Mesendoderm (in vitro differentiated cells): ENCODE data around the gene TICAM2.

Experiments used
- DNase-seq: peaks from one replicate; pipeline ENCODE4 v3.0.0; 2013
- H2AK5ac ChIP-seq: 2 replicates; pipeline ENCODE4 v1.6.1; 2013; ENCODE audit warnings: low read length, inconsistent platforms
- H2BK120ac ChIP-seq: 2 replicates; pipeline ENCODE4 v1.6.1; 2013; ENCODE audit warnings: low read depth, mild to moderate bottlenecking, low read length, moderate library complexity, mixed read lengths
- H2BK15ac ChIP-seq: replicated peaks from 2 replicates; pipeline ENCODE4 v1.6.1; 2013; ENCODE audit warnings: low read depth, mild to moderate bottlenecking, moderate library complexity
- H2BK5ac ChIP-seq: 2 replicates; pipeline ENCODE4 v1.6.1; 2013; ENCODE audit warnings: low read length, inconsistent platforms
- H3K18ac ChIP-seq: 2 replicates; pipeline ENCODE4 v1.6.1; 2013; ENCODE audit warnings: mild to moderate bottlenecking, low read length, mixed read lengths
- H3K23ac ChIP-seq: one replicate; pipeline ENCODE4 v1.6.1; 2013; ENCODE audit warnings: low read length
- H3K27ac ChIP-seq: 2 replicates; pipeline ENCODE4 v1.5.1; 2013; ENCODE audit warnings: low read depth, mild to moderate bottlenecking, inconsistent platforms, low read length, moderate library complexity
- H3K27me3 ChIP-seq: 2 replicates; pipeline ENCODE4 v1.6.1; 2013; ENCODE audit warnings: low read length, control low read depth, mild to moderate bottlenecking, inconsistent platforms; ENCODE audit not compliant: insufficient read depth, poor library complexity
- H3K36me3 ChIP-seq: 2 replicates; pipeline ENCODE4 v1.6.1; 2013; ENCODE audit warnings: low read length, inconsistent platforms; ENCODE audit not compliant: control insufficient read depth, insufficient read depth
- H3K4ac ChIP-seq: one replicate; pipeline ENCODE4 v1.6.1; 2013; ENCODE audit warnings: low read depth, mild to moderate bottlenecking, low read length, moderate library complexity
- H3K4me1 ChIP-seq: 2 replicates; pipeline ENCODE4 v1.6.1; 2013; ENCODE audit warnings: low read depth, low read length, inconsistent platforms; ENCODE audit not compliant: control insufficient read depth
- H3K4me2 ChIP-seq: 2 replicates; pipeline ENCODE4 v1.6.1; 2013; ENCODE audit warnings: low read length
- H3K4me3 ChIP-seq: 2 replicates; pipeline ENCODE4 v1.5.1; 2013; ENCODE audit warnings: mild to moderate bottlenecking, low read length
- H3K56ac ChIP-seq: one replicate; pipeline ENCODE4 v1.6.1; 2013; ENCODE audit warnings: low read length
- H3K79me1 ChIP-seq: 2 replicates; pipeline ENCODE4 v1.6.1; 2013; ENCODE audit warnings: low read length, inconsistent platforms
- H3K79me2 ChIP-seq: 2 replicates; pipeline ENCODE4 v1.6.1; 2013; ENCODE audit warnings: mild to moderate bottlenecking, low read length; ENCODE audit not compliant: control insufficient read depth, insufficient read depth
- H3K9ac ChIP-seq: 2 replicates; pipeline ENCODE4 v1.6.1; 2013; ENCODE audit warnings: low read length, inconsistent platforms
- H4K5ac ChIP-seq: one replicate; pipeline ENCODE4 v1.6.1; 2013; ENCODE audit warnings: low read length
- H4K8ac ChIP-seq: one replicate; pipeline ENCODE4 v1.6.1; 2013; ENCODE audit warnings: low read depth, mild to moderate bottlenecking, control low read depth, low read length, moderate library complexity
- WGBS: extraction: QIAGEN DNeasy Blood & Tissue Kit; methylation state at CpG from one replicate; pipeline ENCODE4 v1.1.7; 2013; ENCODE audit warnings: low lambda C conversion rate, missing lambda C conversion rate; ENCODE audit not compliant: insufficient coverage; ENCODE audit errors: extremely low coverage; 5-methylcytosine and 5-hydroxymethylcytosine counted together

Gene TICAM2

DNA sequence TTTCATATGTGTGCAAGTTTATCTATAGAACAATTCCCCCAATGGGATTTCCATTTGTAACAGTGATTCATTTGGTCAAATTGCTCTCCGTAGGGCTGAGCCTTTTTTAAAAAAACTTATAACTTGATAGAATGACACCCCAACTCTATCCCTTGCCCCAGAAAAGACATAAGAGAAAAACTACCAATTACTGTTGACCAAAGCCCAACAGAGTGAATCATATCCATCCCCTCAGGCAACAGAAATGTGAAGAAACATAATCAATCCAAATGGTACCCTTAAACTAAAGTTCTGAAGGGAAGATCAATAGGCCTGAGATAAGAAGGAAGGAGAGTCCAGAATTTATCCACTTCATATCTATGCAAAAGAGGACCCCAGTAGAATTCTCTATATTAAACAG, 17.8 kb downstream of the TICAM2 start:
- DNase-seq = no peak
- Histone ChIP-seq H3K36me3 (no peaks in the 10 kb centered on the region), H3K4ac (no peak overlapping the region), H3K4me3 (no peak overlapping the region), H3K56ac (no peak overlapping the region), H2BK15ac (no peak overlapping the region), H3K79me2 (no peaks in the 10 kb centered on the region), H2BK120ac (no peak overlapping the region), H3K27me3 (no peaks in the 10 kb centered on the region), H3K79me1 (no peaks in the 10 kb centered on the region), H4K5ac (no peak overlapping the region), H3K27ac (no peak overlapping the region), H3K9ac (no peak overlapping the region), H3K4me2 (no peak overlapping the region), H4K8ac (no peak overlapping the region), H3K23ac (no peak overlapping the region), H3K4me1 (no peaks in the 10 kb centered on the region), H2AK5ac (no peak overlapping the region), H3K18ac (no peak overlapping the region), H2BK5ac (no peak overlapping the region)
- WGBS = no CpG with 5 or more reads among the region's 1 CpG

DNA sequence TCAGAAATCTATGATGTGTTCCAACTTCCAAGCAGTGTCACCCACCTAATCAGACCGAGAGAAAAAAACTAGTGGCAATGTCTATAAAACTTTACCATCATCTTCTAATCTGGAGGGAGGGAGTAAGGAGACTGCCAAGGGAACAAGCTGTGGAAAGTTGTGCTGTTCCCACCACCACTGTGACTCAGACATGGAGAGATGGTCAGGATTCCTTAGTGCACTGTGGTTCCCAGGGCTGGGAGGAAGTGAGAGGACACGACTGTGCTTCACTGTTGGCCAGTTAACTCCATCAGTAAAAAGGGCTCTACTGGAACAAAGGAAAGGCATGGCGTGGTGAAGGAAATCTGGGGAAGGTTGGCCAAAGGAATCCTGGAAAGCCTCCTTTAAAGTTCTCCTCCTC, 18.8 kb downstream of the TICAM2 start:
- Histone ChIP-seq H4K8ac (no peak overlapping the region), H2BK15ac (no peak overlapping the region), H3K56ac (no peak overlapping the region), H3K4me3 (no peak overlapping the region), H3K36me3 (no peaks in the 10 kb centered on the region), H3K23ac (no peak overlapping the region), H3K4ac (no peak overlapping the region), H2BK120ac (no peak overlapping the region), H3K9ac (no peak overlapping the region), H3K4me1 (no peaks in the 10 kb centered on the region), H3K79me1 (no peaks in the 10 kb centered on the region), H3K27ac (no peak overlapping the region), H3K4me2 (no peak overlapping the region), H4K5ac (no peak overlapping the region), H3K79me2 (no peaks in the 10 kb centered on the region), H3K27me3 (no peaks in the 10 kb centered on the region), H2BK5ac (no peak overlapping the region), H3K18ac (no peak overlapping the region), H2AK5ac (no peak overlapping the region)
- DNase-seq = no peak
- WGBS = no CpG with 5 or more reads among the region's 3 CpGs

DNA sequence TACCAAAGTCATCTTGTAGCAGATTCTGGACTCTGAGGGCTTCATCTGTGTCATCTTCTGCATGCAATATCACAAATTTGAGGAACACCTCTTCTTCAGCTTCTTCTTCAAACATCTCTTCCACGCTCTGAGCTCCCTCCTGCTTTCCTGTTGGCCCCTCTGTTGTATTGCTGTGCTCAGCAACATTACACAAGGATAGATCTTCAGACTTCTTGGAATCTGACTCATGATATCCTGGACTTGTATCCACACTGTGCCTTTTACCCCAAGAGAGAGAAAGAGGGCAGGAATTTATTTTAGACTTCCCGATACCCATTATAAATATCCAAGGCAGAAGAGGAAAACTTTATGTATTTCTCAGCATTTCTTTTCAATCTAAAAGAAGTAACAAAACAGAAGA, 21.3 kb downstream of the TICAM2 start:
- Histone ChIP-seq H3K4me1 (no peaks in the 10 kb centered on the region), H2AK5ac (no peak overlapping the region), H3K36me3 (no peaks in the 10 kb centered on the region), H4K5ac (no peak overlapping the region), H3K4me3 (no peak overlapping the region), H3K4ac (no peak overlapping the region), H3K27ac (no peak overlapping the region), H3K9ac (no peak overlapping the region), H3K56ac (no peak overlapping the region), H3K4me2 (no peak overlapping the region), H2BK5ac (no peak overlapping the region), H3K79me2 (no peaks in the 10 kb centered on the region), H3K18ac (no peak overlapping the region), H3K79me1 (no peaks in the 10 kb centered on the region), H2BK15ac (no peak overlapping the region), H3K23ac (no peak overlapping the region), H3K27me3 (no peaks in the 10 kb centered on the region), H4K8ac (no peak overlapping the region), H2BK120ac (no peak overlapping the region)
- no CpG with 5 or more reads among the region's 2 CpGs for WGBS
- DNase-seq = no peak

DNA sequence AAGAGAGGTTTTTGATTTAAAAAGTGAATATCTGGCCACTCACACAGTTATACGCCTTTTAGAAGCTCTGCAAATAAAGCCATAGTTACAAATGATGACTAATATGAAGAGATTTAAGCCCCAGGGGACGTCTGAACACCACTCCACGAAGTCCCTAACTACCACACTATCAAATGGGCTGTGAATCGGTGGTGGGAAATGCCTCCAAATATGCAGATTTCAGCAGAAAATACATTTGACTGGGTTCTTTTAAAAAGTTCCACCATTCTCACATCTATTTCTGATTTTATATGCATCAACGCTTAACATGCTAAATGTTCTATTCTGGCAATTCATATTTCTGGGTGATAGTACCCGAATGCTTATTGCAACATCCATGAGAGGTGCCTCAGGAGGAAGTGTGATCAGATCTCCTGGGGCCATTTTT, 22.5 kb downstream of the TICAM2 start:
- DNase-seq = no peak
- no peaks in the 10 kb centered on the region for H3K27me3 ChIP-seq
- WGBS = no CpG with 5 or more reads among the region's 6 CpGs
- no peak overlapping the region for H2BK5ac ChIP-seq
- no peak overlapping the region for H3K23ac ChIP-seq
- H3K4me3 ChIP-seq = no peak overlapping the region
- H2AK5ac ChIP-seq = no peak overlapping the region
- no peak overlapping the region for H2BK120ac ChIP-seq
- no peak overlapping the region for H3K18ac ChIP-seq
- no peaks in the 10 kb centered on the region for H3K79me1 ChIP-seq
- H3K4me2 ChIP-seq = no peak overlapping the region
- H4K8ac ChIP-seq = no peak overlapping the region
- H3K56ac ChIP-seq = no peak overlapping the region
- no peak overlapping the region for H3K27ac ChIP-seq
- no peaks in the 10 kb centered on the region for H3K4me1 ChIP-seq
- no peaks in the 10 kb centered on the region for H3K79me2 ChIP-seq
- no peak overlapping the region for H2BK15ac ChIP-seq
- no peaks in the 10 kb centered on the region for H3K36me3 ChIP-seq
- no peak overlapping the region for H4K5ac ChIP-seq
- no peak overlapping the region for H3K4ac ChIP-seq
- no peak overlapping the region for H3K9ac ChIP-seq

DNA sequence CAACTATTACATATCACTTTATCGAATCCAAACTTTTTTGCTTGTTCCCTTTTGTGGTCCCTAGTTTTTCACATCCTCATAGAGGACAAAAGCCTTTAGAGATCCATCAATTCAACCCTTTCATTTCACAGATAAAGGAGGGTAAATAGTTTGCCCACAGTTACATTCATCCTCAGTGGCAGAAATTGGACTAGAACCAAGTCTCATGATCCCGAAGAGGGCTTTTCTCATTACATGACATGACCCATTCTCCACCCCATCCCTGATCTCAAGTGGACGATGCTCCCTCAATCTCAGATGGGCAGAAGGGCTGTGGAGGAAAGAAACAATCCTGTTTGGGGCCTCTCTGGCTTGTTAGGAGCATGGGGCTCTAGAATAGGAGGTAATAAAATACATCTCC, 23.1 kb downstream of the TICAM2 start:
- Histone ChIP-seq H3K36me3 (no peaks in the 10 kb centered on the region), H4K5ac (no peak overlapping the region), H3K79me2 (no peaks in the 10 kb centered on the region), H3K27ac (no peak overlapping the region), H2BK5ac (no peak overlapping the region), H3K4me3 (no peak overlapping the region), H3K23ac (no peak overlapping the region), H3K79me1 (no peaks in the 10 kb centered on the region), H3K9ac (no peak overlapping the region), H2AK5ac (no peak overlapping the region), H3K4ac (no peak overlapping the region), H3K4me2 (no peak overlapping the region), H2BK120ac (no peak overlapping the region), H2BK15ac (no peak overlapping the region), H3K4me1 (no peaks in the 10 kb centered on the region), H3K18ac (no peak overlapping the region), H4K8ac (no peak overlapping the region), H3K56ac (no peak overlapping the region), H3K27me3 (no peaks in the 10 kb centered on the region)
- DNase-seq = no peak
- WGBS = no CpG with 5 or more reads among the region's 3 CpGs

DNA sequence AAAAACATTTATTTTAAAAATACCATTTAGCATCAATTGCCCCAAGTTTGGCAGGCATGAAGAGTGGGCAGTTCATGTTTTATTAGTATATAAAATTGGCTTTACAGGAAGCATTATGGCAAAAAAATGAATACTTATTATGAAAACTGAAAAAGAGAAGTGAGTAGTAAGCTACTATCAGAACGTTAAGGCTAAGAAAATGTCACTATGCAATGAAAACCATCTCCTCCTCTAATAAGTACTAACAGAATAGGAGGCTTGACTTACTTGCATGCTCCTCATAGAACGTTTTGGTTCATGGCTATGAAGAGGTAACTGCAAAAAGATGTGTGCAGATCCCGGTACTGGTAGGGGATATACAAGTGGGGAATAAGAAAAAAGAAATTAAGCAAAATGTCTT, 23.6 kb downstream of the TICAM2 start:
- Histone ChIP-seq H2AK5ac (no peak overlapping the region), H4K8ac (no peak overlapping the region), H3K27me3 (no peaks in the 10 kb centered on the region), H3K9ac (no peak overlapping the region), H3K79me2 (no peaks in the 10 kb centered on the region), H4K5ac (no peak overlapping the region), H2BK120ac (no peak overlapping the region), H3K4me2 (no peak overlapping the region), H2BK15ac (no peak overlapping the region), H3K18ac (no peak overlapping the region), H3K56ac (no peak overlapping the region), H3K4me3 (no peak overlapping the region), H3K36me3 (no peaks in the 10 kb centered on the region), H2BK5ac (no peak overlapping the region), H3K27ac (no peak overlapping the region), H3K4ac (no peak overlapping the region), H3K23ac (no peak overlapping the region), H3K79me1 (no peaks in the 10 kb centered on the region), H3K4me1 (no peaks in the 10 kb centered on the region)
- WGBS = no CpG with 5 or more reads among the region's 3 CpGs
- no peak for DNase-seq
